ENCODE measurements around the gene RFLNA. TPM values are rescaled to one million over a fixed set of nuclear protein-coding genes. Genes with fewer than 3 reads are reported as not detected.

The RFLNA gene
- total and polyA plus RNA-seq, 2 donors (not counting 1 experiment from before 2014, with no cell fraction given), result 0.03 TPM; not detected in 1

DNA sequence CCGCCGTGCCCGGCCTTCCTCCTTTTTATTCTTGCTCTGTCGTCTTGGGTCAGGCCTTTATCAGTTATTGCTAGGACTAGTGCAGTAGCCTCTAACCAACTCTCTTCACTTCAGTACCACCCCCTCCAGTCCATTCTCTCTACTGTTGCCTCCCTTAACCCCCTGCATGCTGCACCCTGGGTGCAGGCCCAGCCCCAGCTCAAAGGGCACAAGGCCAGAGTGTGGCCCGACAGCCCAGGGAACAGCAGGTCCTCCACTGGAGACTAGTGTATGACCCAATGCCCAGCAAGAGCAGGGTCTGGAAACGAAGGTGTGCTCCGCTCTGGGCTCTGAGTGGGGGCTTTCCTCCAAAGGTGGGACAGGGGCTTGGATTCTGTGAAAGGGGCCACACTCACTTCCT is 30.0 kb upstream of the RFLNA start:
- H3K4me2 ChIP-seq (ENCODE audit: extremely low read depth, insufficient read depth, low read length), result no peak overlapping the region
- peaks cover 3% of the 10 kb centered on the region for H3K27me3 ChIP-seq (ENCODE audit: control insufficient read depth, insufficient read depth, low read length)
- TF ChIP-seq EZH2 (IDR thresholded peaks at IDR 0.05; ENCODE audit: low read length, missing control alignments) (no peak), CTCF (conservative IDR thresholded peaks at IDR 0.05 in 1 of 2, IDR thresholded peaks at IDR 0.05 in 1 of 2; ENCODE audit: low read depth in 1 of 2, low read length in 2 of 2) (no peak)
- no peaks in the 10 kb centered on the region for H3K9me3 ChIP-seq (ENCODE audit: control insufficient read depth, insufficient read depth, low read depth, low read length)
- H3K27ac ChIP-seq (ENCODE audit: insufficient read depth, low read length), result no peak overlapping the region
- DNase-seq (ENCODE audit: low read depth in 2 of 2), result no peak
- no peaks in the 10 kb centered on the region for H3K4me1 ChIP-seq (ENCODE audit: control insufficient read depth, extremely low read depth, insufficient read depth, low read length)
- no peak overlapping the region for H3K9ac ChIP-seq (ENCODE audit: insufficient read depth, low read length)
- H3K79me2 ChIP-seq (ENCODE audit: control insufficient read depth, insufficient read depth, low read length), result no peaks in the 10 kb centered on the region
- no peaks in the 10 kb centered on the region for H3K36me3 ChIP-seq (ENCODE audit: control insufficient read depth, insufficient read depth, low read length)
- no peak overlapping the region for H2AFZ ChIP-seq (ENCODE audit: low read length)
- no peaks in the 10 kb centered on the region for H4K20me1 ChIP-seq (ENCODE audit: control insufficient read depth, extremely low read depth, insufficient read depth, low read length)
- H3K4me3 ChIP-seq (replicated peaks in 1 of 4; ENCODE audit: control extremely low read depth in 1 of 4, insufficient read depth in 1 of 4, low read depth in 3 of 4, low read length in 4 of 4), result no peak overlapping the region

DNA sequence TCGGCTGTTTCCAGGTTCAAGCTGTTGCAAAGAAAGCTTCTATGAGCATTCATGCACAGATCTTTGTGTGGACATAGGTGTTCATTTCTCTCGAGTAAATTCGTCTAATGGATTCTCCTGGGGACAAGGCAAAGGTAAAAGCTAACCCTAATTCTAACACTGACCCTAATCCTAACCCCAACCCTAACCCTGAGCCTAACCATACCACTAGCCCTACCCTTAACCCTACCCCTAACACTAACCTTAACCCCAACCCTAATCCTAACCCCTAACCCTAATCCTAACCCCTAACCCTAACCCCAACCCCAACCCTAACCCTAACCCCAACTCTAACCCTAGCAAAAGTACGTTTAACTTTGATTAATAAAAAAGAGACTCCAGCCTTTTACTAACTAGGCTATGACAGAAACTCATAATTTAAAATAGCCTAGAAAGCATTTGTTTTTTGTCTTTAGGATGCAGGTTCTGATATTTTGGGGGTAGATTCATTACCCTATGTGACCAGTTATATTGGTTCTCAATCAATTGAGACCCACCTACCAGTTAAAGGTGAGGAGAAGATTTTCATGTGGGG is 27.6 kb upstream of the RFLNA start:
- TF ChIP-seq CTCF (conservative IDR thresholded peaks at IDR 0.05 in 1 of 2, IDR thresholded peaks at IDR 0.05 in 1 of 2; ENCODE audit: low read depth in 1 of 2, low read length in 2 of 2) (no peak), EZH2 (IDR thresholded peaks at IDR 0.05; ENCODE audit: low read length, missing control alignments) (no peak)
- Histone ChIP-seq H3K79me2 (ENCODE audit: control insufficient read depth, insufficient read depth, low read length) (no peaks in the 10 kb centered on the region), H4K20me1 (ENCODE audit: control insufficient read depth, extremely low read depth, insufficient read depth, low read length) (no peaks in the 10 kb centered on the region), H3K36me3 (ENCODE audit: control insufficient read depth, insufficient read depth, low read length) (no peaks in the 10 kb centered on the region), H3K4me2 (ENCODE audit: extremely low read depth, insufficient read depth, low read length) (no peak overlapping the region), H2AFZ (ENCODE audit: low read length) (no peak overlapping the region), H3K27me3 (ENCODE audit: control insufficient read depth, insufficient read depth, low read length) (no peaks in the 10 kb centered on the region), H3K27ac (ENCODE audit: insufficient read depth, low read length) (no peak overlapping the region), H3K4me3 (replicated peaks in 1 of 4; ENCODE audit: control extremely low read depth in 1 of 4, insufficient read depth in 1 of 4, low read depth in 3 of 4, low read length in 4 of 4) (no peak overlapping the region), H3K4me1 (ENCODE audit: control insufficient read depth, extremely low read depth, insufficient read depth, low read length) (no peaks in the 10 kb centered on the region), H3K9ac (ENCODE audit: insufficient read depth, low read length) (no peak overlapping the region), H3K9me3 (ENCODE audit: control insufficient read depth, insufficient read depth, low read depth, low read length) (no peaks in the 10 kb centered on the region)
- no peak for DNase-seq (ENCODE audit: low read depth in 2 of 2)

GRCh38 chr12:124270671-124271070 is 24.2 kb upstream of the RFLNA start:
- no peak for DNase-seq (ENCODE audit: low read depth in 2 of 2)
- no peak overlapping the region for H3K9ac ChIP-seq (ENCODE audit: insufficient read depth, low read length)
- no peaks in the 10 kb centered on the region for H3K4me1 ChIP-seq (ENCODE audit: control insufficient read depth, extremely low read depth, insufficient read depth, low read length)
- H3K27me3 ChIP-seq (ENCODE audit: control insufficient read depth, insufficient read depth, low read length), result no peaks in the 10 kb centered on the region
- no peaks in the 10 kb centered on the region for H3K36me3 ChIP-seq (ENCODE audit: control insufficient read depth, insufficient read depth, low read length)
- H3K9me3 ChIP-seq (ENCODE audit: control insufficient read depth, insufficient read depth, low read depth, low read length), result no peaks in the 10 kb centered on the region
- no peaks in the 10 kb centered on the region for H4K20me1 ChIP-seq (ENCODE audit: control insufficient read depth, extremely low read depth, insufficient read depth, low read length)
- H3K27ac ChIP-seq (ENCODE audit: insufficient read depth, low read length), result no peak overlapping the region
- TF ChIP-seq CTCF (conservative IDR thresholded peaks at IDR 0.05 in 1 of 2, IDR thresholded peaks at IDR 0.05 in 1 of 2; ENCODE audit: low read depth in 1 of 2, low read length in 2 of 2) (no peak), EZH2 (IDR thresholded peaks at IDR 0.05; ENCODE audit: low read length, missing control alignments) (no peak)
- no peaks in the 10 kb centered on the region for H3K79me2 ChIP-seq (ENCODE audit: control insufficient read depth, insufficient read depth, low read length)
- no peak overlapping the region for H3K4me3 ChIP-seq (replicated peaks in 1 of 4; ENCODE audit: control extremely low read depth in 1 of 4, insufficient read depth in 1 of 4, low read depth in 3 of 4, low read length in 4 of 4)
- H2AFZ ChIP-seq (ENCODE audit: low read length), result no peak overlapping the region
- no peak overlapping the region for H3K4me2 ChIP-seq (ENCODE audit: extremely low read depth, insufficient read depth, low read length)
